Large intestine (tissue), 3 donors: ENCODE measurements around the gene EBF3. TPM values are rescaled to one million over a fixed set of nuclear protein-coding genes. Genes with fewer than 3 reads are reported as not detected.
A peak's percentile ranks its signal among the peaks of the same experiment; 100 is the strongest.

ENCODE experiments used
- DNase-seq, 2 donors: peaks; one replicate each; pipeline versions ENCODE4 v3.0.0 to v3.0.0-alpha.2; 2013
- H3K27ac ChIP-seq: one replicate; pipeline ENCODE4 v1.5.1; 2013; ENCODE audit warnings: low read length
- H3K27me3 ChIP-seq: 2 replicates; pipeline ENCODE4 v1.6.1; 2013; ENCODE audit warnings: low read length; ENCODE audit not compliant: control insufficient read depth, insufficient read depth
- H3K36me3 ChIP-seq: 2 replicates; pipeline ENCODE4 v1.6.1; 2013; ENCODE audit warnings: low read length; ENCODE audit not compliant: control insufficient read depth, insufficient read depth
- H3K4me1 ChIP-seq: one replicate; pipeline ENCODE4 v1.6.1; 2013; ENCODE audit warnings: low read length; ENCODE audit not compliant: control insufficient read depth, insufficient read depth
- H3K4me3 ChIP-seq: one replicate; pipeline ENCODE4 v1.5.1; 2013; ENCODE audit warnings: low read length
- H3K9me3 ChIP-seq: one replicate; pipeline ENCODE4 v1.6.1; 2013; ENCODE audit warnings: mild to moderate bottlenecking, low read depth, low read length, moderate library complexity; ENCODE audit not compliant: control insufficient read depth
- WGBS: methylation state at CpG from one replicate; pipeline ENCODE4 v1.1.5; 2013; ENCODE audit warnings: low lambda C conversion rate; ENCODE audit not compliant: insufficient coverage; 5-methylcytosine and 5-hydroxymethylcytosine counted together
- polyA plus RNA-seq: library from polyadenylated mRNA; unstranded; fragments of 120-200 nt; gene quantifications from one replicate; pipeline ENCODE4 v1.2.1, GENCODE V29; 2013

EBF3 gene
- polyA plus RNA-seq, 1 donor: 7.5 TPM

DNA sequence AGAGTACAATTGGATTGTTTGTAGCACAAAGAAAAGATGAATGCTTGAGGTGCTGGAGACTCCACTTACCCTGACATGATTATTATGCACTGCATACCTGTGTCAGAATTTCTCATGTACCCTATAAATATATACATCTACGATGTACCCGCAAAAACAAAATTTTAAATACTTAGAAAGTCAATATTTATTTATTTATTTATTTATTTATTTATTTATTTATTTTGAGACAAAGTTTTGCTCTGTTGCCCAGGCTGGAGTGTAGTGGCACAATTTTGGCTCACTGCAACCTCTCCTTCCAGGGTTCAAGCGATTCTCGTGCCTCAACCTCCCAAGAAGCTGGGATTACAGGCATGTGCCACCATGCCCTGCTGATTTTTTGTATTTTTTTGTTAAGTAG, 35.1 kb upstream of the EBF3 start:
- Histone ChIP-seq H3K36me3 (no peaks in the 10 kb centered on the region), H3K27ac (no peak overlapping the region), H3K4me3 (no peak overlapping the region), H3K9me3 (no peaks in the 10 kb centered on the region), H3K4me1 (no peaks in the 10 kb centered on the region), H3K27me3 (no peaks in the 10 kb centered on the region)
- DNase-seq: no peak
- WGBS: no CpG with 5 or more reads among the region's 4 CpGs

DNA sequence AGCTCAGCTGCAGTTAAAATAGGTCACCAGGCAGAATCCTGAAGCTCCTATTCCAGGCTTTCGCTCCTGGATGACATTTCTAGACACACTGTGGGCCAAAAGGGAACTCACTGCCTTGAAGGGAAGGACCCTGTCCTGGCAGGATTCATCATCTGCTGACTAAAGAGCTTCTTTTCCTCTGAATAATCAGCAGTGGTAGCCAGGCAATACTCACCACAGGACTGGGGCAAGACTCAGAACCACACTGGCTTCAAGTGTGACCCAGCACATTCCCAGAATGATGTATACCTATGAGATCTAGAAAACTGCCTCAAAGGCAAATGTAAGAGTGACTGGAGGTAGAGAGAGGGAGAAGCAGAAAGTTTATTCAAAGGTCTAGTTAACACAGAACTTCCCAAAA, 29.5 kb upstream of the EBF3 start:
- no peak overlapping the region for H3K4me3 ChIP-seq
- WGBS: no CpG with 5 or more reads among the region's 1 CpG
- no peaks in the 10 kb centered on the region for H3K27me3 ChIP-seq
- H3K4me1 ChIP-seq: no peaks in the 10 kb centered on the region
- no peak for DNase-seq
- no peaks in the 10 kb centered on the region for H3K36me3 ChIP-seq
- no peaks in the 10 kb centered on the region for H3K9me3 ChIP-seq
- H3K27ac ChIP-seq: no peak overlapping the region

DNA sequence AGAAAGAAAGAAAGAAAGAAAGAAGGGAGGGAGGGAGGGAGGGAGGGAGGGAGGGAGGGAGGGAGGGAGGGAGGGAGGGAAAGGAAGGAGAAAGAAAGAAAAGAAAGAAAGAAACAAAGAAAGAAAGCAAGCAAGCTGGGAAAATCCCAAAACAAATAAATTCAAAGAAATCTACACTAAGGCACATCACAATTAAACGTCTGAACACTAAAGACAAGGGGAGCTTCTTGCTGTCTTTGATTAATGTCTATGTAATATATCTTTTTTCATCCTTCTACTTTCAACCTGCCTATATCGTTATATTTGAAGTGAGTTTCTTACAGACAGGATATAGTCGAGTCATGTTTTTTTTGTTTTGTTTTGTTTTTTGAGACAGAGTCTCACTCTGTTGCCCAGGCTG, 28.3 kb upstream of the EBF3 start:
- Histone ChIP-seq H3K36me3 (no peaks in the 10 kb centered on the region), H3K27me3 (no peaks in the 10 kb centered on the region), H3K27ac (no peak overlapping the region), H3K9me3 (no peaks in the 10 kb centered on the region), H3K4me1 (no peaks in the 10 kb centered on the region), H3K4me3 (no peak overlapping the region)
- DNase-seq: no peak
- 60% methylated on average over 1 of the region's 3 CpGs for WGBS

DNA sequence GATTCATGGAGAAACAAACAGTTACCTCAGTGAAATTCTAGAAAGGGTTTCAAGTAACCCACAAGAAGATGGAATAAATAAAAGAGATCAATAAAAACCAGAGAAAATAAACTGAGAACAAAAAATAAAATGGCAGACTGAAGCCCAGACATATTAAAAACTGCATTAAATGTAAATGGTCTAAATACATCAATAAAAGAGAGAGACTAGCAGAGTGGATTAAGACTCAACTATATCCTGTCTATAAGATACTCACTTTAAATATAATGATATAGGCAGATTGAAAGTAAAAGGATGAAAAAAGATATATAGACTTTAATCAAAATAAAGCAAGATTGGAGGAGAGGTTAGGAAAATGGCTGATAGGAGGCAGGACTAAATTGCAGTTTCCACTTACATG, 18.8 kb upstream of the EBF3 start:
- H3K27me3 ChIP-seq: peaks cover 16% of the 10 kb centered on the region
- H3K4me1 ChIP-seq: no peaks in the 10 kb centered on the region
- H3K9me3 ChIP-seq: no peaks in the 10 kb centered on the region
- H3K27ac ChIP-seq: no peak overlapping the region
- no peak overlapping the region for H3K4me3 ChIP-seq
- no peaks in the 10 kb centered on the region for H3K36me3 ChIP-seq
- no peak for DNase-seq

DNA sequence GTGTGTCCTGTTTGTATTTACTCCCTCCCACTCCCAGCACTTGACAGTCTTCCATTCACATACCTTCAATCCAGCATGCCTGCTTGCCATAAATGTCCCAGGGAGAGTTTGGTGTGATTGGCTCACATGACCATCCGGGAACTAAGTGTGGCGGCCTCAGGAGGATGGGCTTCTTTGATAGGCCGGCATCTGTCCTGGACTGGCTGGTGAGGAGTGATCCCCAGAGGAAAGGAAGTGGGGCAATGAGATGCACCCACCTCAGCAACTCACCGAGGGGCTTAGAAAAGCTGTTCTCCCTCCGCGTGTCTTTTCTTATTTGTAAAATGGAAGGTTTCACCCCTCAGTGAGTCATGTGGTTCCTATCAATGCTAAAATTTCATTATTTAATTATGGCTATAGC, 14.9 kb upstream of the EBF3 start:
- Histone ChIP-seq H3K36me3 (no peaks in the 10 kb centered on the region), H3K9me3 (no peaks in the 10 kb centered on the region), H3K4me3 (no peak overlapping the region), H3K27ac (no peak overlapping the region), H3K27me3 (peaks cover 49% of the 10 kb centered on the region), H3K4me1 (no peaks in the 10 kb centered on the region)
- no CpG with 5 or more reads among the region's 6 CpGs for WGBS
- DNase-seq: no peak

DNA sequence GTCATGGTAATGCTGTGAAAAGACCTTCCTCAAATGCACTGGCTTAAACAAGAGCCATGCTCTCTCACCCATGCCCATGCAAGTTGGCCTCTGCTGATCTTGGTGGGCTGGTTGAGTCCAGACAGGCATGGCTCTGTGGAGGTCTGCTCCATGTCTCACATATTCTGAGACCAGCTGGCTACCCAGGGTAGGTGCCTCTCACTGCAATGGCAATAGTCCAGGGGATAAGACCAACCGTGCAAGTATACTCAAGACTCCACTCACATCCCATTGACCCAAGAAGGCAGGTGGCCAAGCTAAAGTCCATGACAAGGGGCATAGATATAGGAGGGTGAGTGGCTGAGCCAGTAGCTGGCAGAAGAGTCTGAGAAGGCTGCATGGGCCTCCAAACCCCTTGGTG, 14.2 kb upstream of the EBF3 start:
- no peaks in the 10 kb centered on the region for H3K9me3 ChIP-seq
- no peak for DNase-seq
- peaks cover 55% of the 10 kb centered on the region for H3K27me3 ChIP-seq
- H3K36me3 ChIP-seq: no peaks in the 10 kb centered on the region
- no peaks in the 10 kb centered on the region for H3K4me1 ChIP-seq
- H3K4me3 ChIP-seq: no peak overlapping the region
- WGBS: no CpG with 5 or more reads among the region's 1 CpG
- H3K27ac ChIP-seq: no peak overlapping the region

DNA sequence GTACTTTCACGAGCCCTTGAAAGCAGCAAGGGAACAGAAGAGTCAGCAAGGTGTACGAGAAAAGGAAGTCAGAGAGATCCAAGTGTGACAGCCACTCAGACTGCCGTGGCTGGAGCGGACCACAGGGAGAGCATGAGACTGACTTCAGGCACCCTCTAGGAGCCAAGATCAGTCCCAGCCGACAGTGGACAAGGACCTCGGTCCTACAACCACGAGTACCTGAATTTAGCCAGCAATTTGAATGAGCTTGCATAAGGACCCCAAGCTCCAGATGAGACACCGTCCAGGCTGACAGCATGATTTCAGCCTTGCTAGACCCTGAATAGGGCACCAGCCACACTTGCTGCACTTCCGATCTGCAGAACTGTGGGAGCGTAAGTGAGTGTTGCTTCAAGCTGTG, 13.7 kb upstream of the EBF3 start:
- no peak overlapping the region for H3K4me3 ChIP-seq
- H3K4me1 ChIP-seq: no peaks in the 10 kb centered on the region
- H3K27ac ChIP-seq: no peak overlapping the region
- H3K9me3 ChIP-seq: no peaks in the 10 kb centered on the region
- no peak for DNase-seq
- WGBS: 49% methylated on average over 2 of the region's 10 CpGs
- no peaks in the 10 kb centered on the region for H3K36me3 ChIP-seq
- peaks cover 59% of the 10 kb centered on the region for H3K27me3 ChIP-seq

DNA sequence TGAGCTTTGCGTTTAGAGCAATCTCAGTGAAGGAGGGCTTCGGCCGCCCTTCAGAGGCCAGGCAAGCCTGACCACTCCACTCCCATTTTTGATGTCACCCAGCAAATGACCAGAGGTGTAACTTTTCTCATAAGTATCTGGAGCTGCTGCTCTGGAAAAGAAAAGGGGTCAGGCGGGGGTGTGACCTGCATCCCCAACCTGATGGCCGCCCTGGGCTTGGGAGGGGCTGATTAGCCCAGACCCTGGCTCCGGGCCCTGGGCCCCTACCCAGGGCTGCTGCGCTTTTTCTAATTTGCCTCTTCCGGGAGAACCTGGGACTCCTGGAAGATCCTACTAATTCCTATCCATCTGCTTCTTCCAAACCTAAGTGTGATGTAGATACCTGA, 9.6 kb upstream of the EBF3 start:
- Histone ChIP-seq H3K27me3 (peaks cover 84% of the 10 kb centered on the region), H3K9me3 (peaks cover 6% of the 10 kb centered on the region), H3K4me1 (peaks cover 2% of the 10 kb centered on the region), H3K4me3 (no peak overlapping the region), H3K36me3 (no peaks in the 10 kb centered on the region), H3K27ac (no peak overlapping the region)
- no CpG with 5 or more reads among the region's 8 CpGs for WGBS
- DNase-seq: no peak

DNA sequence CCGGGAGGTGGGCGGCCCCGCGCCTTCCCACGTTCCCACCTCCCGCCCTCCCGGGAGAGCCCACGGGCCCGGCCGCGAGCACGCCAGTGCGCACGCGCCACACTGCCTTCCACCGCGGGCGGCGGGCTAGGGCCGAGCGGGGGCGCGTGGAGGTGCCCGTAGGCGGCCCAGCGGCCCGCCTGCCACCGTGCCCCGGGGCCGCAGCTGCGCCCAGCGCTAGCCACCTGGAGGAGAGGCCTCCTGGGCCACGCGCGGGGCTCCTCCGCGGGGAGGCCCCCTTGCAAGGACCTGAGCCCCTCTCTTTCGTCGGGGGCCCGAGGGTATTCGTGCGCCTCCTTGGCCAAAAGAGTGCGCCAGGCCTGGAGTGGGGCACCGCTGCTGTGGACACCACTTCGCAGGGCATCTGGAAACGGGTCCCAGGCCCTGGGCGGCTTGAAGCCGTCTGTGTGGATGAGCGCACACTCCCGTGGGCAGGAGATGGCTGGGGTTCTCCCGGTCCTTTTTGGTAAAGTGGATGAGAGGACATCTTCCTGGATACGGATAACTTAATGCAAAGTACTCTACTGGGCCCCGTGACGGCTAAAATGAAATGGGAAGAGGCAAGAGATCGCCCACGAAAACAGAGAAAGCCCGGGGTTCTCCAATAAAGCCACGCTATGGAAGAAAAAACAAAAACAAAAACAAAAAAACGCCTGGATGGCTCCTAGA, 9.0 kb upstream of the EBF3 start:
- H3K27me3 ChIP-seq: peaks cover 88% of the 10 kb centered on the region
- no peak for DNase-seq
- peaks cover 11% of the 10 kb centered on the region for H3K9me3 ChIP-seq
- H3K27ac ChIP-seq: no peak overlapping the region
- H3K4me3 ChIP-seq: no peak overlapping the region
- no peaks in the 10 kb centered on the region for H3K36me3 ChIP-seq
- 61% methylated on average over 7 of the region's 59 CpGs for WGBS
- peaks cover 2% of the 10 kb centered on the region for H3K4me1 ChIP-seq

DNA sequence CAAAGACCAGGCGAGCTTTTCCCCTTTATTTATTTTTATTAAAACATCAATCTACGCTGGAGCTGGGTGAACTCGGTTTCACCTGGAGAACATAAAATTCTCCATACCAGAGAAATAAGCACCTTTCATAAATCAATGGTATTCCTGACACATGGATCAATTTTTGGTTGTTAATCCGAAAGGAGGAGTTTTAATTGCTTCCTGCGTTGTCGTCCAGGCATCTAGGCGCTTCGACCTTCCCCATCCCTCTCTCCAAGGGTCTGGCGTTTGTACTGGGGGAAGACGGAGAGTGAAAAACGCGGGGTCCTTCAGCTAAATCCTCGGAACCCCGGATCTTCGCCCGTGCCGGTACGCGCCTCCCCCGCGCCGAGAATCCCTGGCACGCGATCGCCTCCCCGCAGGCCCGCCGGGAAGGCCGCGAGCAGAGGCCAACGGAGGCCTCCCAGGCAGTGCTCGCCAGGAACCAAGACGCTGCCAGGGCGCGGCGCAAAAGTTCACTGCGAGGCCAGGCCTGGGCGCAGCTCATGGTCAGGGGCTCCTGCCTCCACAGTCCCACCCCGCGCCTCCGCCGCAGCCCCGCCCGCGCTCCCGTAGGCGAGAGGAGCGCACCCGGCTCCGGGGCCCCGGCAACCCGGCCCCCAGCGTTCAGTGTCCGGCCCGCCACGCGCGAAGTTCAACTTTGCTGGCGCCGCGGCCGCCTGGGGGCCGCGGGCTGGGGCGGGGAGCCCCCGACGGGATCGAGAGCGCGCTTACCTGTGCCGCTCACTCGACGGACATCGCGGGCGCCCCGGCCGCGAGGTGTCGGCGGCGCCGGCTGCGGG, 8.3 kb upstream of the EBF3 start:
- H3K27ac ChIP-seq: no peak overlapping the region
- H3K36me3 ChIP-seq: no peaks in the 10 kb centered on the region
- H3K9me3 ChIP-seq: peaks cover 18% of the 10 kb centered on the region
- DNase-seq: peak in 1 of 2 donors; percentile 6
- no peak overlapping the region for H3K4me3 ChIP-seq
- no CpG with 5 or more reads among the region's 84 CpGs for WGBS
- peaks cover 88% of the 10 kb centered on the region for H3K27me3 ChIP-seq
- H3K4me1 ChIP-seq: peaks cover 2% of the 10 kb centered on the region
